Measurements from ENCODE around the gene GNGT2. TPM values are rescaled to one million over a fixed set of nuclear protein-coding genes. Genes with fewer than 3 reads are reported as not detected.
A peak's percentile ranks its signal among the peaks of the same experiment; 100 is the strongest.

Gene GNGT2
- total RNA-seq, 4 donors from 2014 or later: 1.4 to 1.7 TPM; not detected in 2

- intact Hi-C loops (cut with DNase I): no loop called here
Observed at GRCh38 chr17:49216953-49217650, 6.7 kb upstream of the GNGT2 start.

GRCh38 chr17:49216482-49216881, 6.1 kb upstream of the GNGT2 start:
- peak overlapping the region in 3 of 4 donors; percentile 45 to 64 (median 63) for H3K27ac ChIP-seq
- TF ChIP-seq CTCF (IDR thresholded peaks at IDR 0.05) (no peak), POLR2A (IDR thresholded peaks at IDR 0.05) (no peak)
- no peak for DNase-seq
- no peak overlapping the region for H3K4me3 ChIP-seq
- peaks cover 0 to under 1% (median 0%) of the 10 kb centered on the region in 3 donors for H3K36me3 ChIP-seq
- peaks cover 0 to 36% (median 0%) of the 10 kb centered on the region in 4 donors for H3K27me3 ChIP-seq
- intact Hi-C loops (cut with DNase I): no loop called here
- WGBS, 2 donors: 66 to 72% methylated on average over 2 to 8 of the region's 13 CpGs
- H3K9me3 ChIP-seq: no peaks in the 10 kb centered on the region
- H3K4me1 ChIP-seq: peaks cover 12 to 72% (median 15%) of the 10 kb centered on the region in 3 donors

More at GRCh38 chr17:49216953-49217650, 6.7 kb upstream of the GNGT2 start:
- TF ChIP-seq CTCF (IDR thresholded peaks at IDR 0.05): no peak
- TF ChIP-seq POLR2A (IDR thresholded peaks at IDR 0.05): no peak
- peak overlapping the region; percentile 29 to 65 (median 56) for H3K27ac ChIP-seq
- H3K27me3 ChIP-seq: peaks cover 0 to 42% (median 0%) of the 10 kb centered on the region in 4 donors
- 54 to 65% methylated on average over 9 to 10 of the region's 11 CpGs for WGBS, 2 donors
- no peaks in the 10 kb centered on the region for H3K9me3 ChIP-seq
- H3K36me3 ChIP-seq: peaks cover 0 to 7% (median 0%) of the 10 kb centered on the region in 3 donors
- DNase-seq: no peak
- no peak overlapping the region for H3K4me3 ChIP-seq
- H3K4me1 ChIP-seq: peaks cover 12 to 72% (median 15%) of the 10 kb centered on the region in 3 donors

DNA sequence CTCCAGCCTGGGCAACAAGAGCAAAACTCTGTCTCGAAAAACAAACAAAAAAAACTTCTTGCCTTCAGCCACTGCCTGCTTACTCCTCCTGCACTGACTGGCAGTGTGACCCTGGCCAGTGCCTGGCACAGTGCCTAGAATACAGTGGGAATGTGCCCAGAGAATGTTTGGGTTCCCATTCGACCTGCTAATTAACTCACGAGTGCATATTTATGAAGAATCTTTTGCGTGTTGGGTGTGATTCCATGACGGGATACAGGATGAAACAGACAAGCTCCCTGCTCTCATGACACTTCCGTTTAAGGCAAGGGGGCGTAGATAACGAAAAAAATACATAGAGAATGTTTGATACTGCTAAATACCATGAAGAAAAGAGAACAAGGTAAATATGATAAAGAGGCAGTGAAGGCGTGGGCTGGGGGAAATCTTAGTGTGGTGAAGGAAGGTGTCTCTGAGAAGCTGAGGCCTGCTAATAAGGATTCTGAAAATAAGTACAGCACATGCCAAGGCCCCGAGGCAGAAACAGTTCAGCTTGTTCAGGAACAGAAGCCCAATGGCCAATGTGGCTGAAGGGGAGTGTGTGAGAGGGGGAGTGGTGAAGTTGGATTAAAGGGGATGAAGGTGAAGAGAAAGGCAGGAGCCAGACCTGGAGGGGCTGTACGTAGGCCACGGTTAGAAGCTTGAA, 4.4 kb upstream of the GNGT2 start:
- 40 to 52% methylated on average over 12 of the region's 12 CpGs for WGBS, 2 donors
- Histone ChIP-seq H3K36me3 (no peaks in the 10 kb centered on the region), H3K4me3 (peak overlapping the region in 1 of 4 donors; percentile 46), H3K27ac (peak overlapping the region in 2 of 4 donors; percentile 45 to 54), H3K4me1 (peaks cover 12 to 74% (median 15%) of the 10 kb centered on the region in 3 donors), H3K9me3 (no peaks in the 10 kb centered on the region), H3K27me3 (peaks cover 0 to 33% (median 0%) of the 10 kb centered on the region in 4 donors)
- intact Hi-C loops (cut with DNase I): no loop called here
- DNase-seq: no peak
- TF ChIP-seq CTCF (IDR thresholded peaks at IDR 0.05): no peak
- TF ChIP-seq POLR2A (IDR thresholded peaks at IDR 0.05): no peak

GRCh38 chr17:49213847-49214246, 3.5 kb upstream of the GNGT2 start:
- intact Hi-C loops (cut with DNase I): no loop called here
- no peak for DNase-seq
- WGBS, 2 donors: 67 to 73% methylated on average over 2 of the region's 2 CpGs
- Histone ChIP-seq H3K4me3 (peak overlapping the region in 2 of 4 donors; percentile 46 to 65), H3K4me1 (peaks cover 15 to 74% (median 20%) of the 10 kb centered on the region in 3 donors), H3K27ac (peak overlapping the region in 3 of 4 donors; percentile 39 to 56 (median 54)), H3K36me3 (no peaks in the 10 kb centered on the region), H3K27me3 (peaks cover 0 to 33% (median 0%) of the 10 kb centered on the region in 4 donors), H3K9me3 (no peaks in the 10 kb centered on the region)
- TF ChIP-seq POLR2A (IDR thresholded peaks at IDR 0.05) (no peak), CTCF (IDR thresholded peaks at IDR 0.05) (no peak)

DNA sequence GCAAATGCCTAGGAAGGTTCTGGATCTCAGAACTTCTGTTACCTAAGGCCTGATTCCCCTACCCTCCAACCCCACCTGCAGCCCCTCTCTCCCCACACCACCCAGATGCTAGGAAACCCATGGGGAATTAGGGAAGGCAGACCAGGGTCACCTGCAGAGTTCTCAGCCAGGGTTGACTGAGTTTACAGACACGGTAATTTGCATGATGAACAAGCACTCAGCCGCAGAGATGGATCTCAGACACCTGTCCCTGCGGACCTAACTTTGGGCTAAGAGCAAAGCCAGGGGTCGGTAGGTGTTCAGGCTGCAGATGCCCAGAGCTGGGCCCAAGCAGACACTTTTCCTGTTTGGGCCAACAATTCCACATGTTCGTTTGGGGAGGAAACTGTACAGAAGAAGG, 3.0 kb upstream of the GNGT2 start:
- DNase-seq: no peak
- Histone ChIP-seq H3K36me3 (no peaks in the 10 kb centered on the region), H3K4me3 (peak overlapping the region in 2 of 4 donors; percentile 46 to 65), H3K9me3 (no peaks in the 10 kb centered on the region), H3K27ac (peak overlapping the region in 1 of 4 donors; percentile 6), H3K27me3 (peaks cover 0 to 35% (median 0%) of the 10 kb centered on the region in 4 donors), H3K4me1 (peaks cover 15 to 72% (median 23%) of the 10 kb centered on the region in 3 donors)
- TF ChIP-seq POLR2A (IDR thresholded peaks at IDR 0.05): no peak
- TF ChIP-seq CTCF (IDR thresholded peaks at IDR 0.05): no peak
- intact Hi-C loops (cut with DNase I): no loop called here
- 29 to 57% methylated on average over 1 to 4 of the region's 5 CpGs for WGBS, 2 donors

Measured in esophagus squamous epithelium (tissue), 5 donors.